NCI-H2107 treated with DMSO at 0.1 percent for 48 hours (cell line): ENCODE measurements around the gene KCNE3.
A peak's percentile ranks its signal among the peaks of the same experiment; 100 is the strongest.

Experiments used
- DNase-seq: peaks from one replicate; lab custom pipeline; 2025; ENCODE audit not compliant: unreplicated experiment; lab: John Stamatoyannopoulos, UW

Gene KCNE3, protein sequence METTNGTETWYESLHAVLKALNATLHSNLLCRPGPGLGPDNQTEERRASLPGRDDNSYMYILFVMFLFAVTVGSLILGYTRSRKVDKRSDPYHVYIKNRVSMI

DNA sequence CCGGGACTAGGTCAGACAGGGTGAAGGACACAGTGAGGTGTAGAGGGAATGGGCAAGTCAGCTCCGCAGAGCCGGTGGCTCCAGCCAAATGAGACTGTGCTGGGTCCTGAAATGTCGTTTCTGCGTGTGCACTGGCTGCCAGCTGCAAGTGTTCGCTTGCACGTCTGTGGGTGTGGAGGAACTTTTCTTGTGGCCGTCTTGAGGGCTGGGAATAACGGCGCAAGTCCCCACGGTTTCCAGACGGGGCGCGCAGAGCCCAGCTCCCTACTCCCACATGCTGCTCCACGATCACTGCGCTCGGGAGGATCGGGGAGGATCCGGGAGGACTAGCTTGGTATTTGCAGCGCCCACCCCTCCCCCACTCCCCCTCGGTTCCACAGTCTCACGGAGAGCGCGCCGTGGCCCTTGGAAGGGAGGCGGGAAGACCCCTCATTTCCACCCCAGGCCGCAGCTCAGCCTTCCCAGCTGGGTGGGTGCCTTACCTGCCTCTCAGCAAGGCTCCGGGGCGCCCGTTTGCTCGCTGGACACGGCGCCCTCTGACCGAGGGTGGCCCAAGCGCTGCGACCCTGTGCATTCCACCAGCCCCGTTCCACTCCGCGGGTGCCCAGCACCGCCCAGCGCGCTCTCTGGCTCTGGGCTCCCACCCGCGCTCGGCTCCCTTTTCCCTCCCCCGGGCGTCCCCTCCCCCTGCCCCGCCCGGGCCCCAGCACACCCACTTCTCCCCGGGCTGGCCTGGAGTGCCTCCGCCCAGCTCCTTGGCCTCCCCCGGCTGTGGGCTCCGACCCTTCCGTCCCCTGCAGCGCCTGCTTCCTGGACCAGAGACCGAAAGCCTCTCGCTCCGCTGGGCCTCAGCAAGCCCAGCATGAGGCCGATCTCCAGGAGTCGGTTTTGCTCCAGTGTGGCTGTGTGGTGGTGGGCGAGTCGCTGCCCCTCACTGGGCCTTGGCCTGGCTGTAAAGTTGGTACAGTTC, at the start of gene KCNE3:
TSS of gene KCNE3 (minus strand) at position 634 of the 970 bp plus-strand sequence. CDS start 9,986 bp downstream, outside the sequence.
- DNase-seq: no peak

DNA sequence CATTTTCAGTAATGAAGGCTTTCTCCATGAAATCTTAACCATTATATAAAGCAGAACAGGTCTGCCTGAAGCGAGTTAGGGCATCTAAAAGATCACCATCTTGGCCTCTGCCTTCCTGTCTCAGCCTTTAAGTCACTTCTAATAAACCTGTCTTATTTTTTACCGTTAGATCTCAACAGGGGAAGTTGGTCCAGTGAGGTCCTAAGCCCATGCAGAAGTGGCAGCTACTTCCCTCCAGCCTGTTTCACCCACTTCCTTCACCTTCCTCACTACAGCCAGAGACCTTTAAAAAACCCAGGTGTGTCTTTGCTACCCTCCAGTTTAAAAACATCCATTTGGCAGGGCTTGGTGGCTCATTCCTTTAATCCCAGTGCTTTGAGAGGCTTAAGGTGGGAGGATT, 40.2 kb upstream of the KCNE3 start:
- DNase-seq: no peak

DNA sequence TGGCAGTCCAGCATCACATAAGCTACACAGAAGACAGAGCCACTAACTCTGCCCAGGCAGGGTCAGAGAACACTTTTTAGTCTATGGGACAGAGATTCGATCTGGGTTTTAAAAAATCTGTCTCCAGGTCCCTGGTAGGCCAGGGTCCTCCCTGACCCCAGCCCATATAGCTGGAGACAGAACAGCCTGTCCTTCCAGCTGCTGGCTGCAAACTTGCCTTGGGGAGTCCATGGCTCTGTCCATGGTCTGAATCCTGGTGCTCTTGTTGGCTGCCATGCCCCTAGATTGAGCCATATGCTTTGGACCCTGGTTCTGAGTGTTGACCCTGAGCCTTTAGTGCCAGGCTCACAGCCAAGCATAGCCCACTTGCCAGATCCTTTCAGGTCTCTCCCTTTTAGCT, 39.5 kb upstream of the KCNE3 start:
- no peak for DNase-seq

DNA sequence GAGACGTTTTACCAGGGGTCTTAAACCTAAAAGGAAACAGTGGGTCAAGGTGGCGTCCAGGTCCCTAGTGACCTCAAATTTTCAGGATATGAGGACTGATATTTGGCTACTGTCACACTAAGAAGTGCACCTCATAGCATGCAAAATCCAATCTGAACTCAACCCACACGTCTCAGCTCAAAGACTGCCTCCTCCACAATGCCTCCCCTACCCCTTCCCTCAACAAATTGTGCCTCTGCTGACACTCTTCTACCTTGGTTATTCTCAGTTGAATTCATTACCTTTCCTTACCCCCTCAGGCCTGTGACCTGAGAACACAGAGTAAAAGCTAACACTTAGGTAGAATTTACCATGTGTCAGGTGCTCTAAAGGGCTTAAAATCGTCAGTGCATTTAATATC, 38.6 kb upstream of the KCNE3 start:
- DNase-seq: no peak

DNA sequence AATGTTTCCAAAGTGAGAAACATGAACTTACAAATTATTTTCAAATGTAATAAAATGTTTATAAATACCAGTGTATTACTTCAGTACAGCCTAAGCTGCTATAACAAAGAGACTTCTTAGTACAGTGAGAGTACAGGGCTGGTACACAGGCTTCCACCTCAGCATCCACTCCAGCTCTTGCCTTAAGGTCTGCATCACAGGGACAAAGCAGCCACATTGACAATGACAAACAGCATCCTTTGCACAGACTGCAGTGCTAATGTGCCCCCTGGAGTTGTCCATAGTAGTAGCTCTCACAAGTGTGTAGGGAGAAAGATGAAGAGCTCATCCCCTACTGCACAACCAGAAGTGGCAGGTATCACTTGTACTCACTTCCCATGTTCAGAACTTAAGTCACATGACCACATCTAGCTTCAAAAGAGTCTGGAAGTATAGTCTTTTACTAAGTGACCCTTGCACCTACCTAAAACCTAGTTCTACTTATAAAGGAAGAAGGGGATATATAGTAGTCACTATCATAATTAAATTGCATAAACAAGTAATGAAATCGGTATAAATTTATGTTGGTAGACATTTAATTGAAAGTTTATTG, 36.8 kb upstream of the KCNE3 start:
- no peak for DNase-seq

DNA sequence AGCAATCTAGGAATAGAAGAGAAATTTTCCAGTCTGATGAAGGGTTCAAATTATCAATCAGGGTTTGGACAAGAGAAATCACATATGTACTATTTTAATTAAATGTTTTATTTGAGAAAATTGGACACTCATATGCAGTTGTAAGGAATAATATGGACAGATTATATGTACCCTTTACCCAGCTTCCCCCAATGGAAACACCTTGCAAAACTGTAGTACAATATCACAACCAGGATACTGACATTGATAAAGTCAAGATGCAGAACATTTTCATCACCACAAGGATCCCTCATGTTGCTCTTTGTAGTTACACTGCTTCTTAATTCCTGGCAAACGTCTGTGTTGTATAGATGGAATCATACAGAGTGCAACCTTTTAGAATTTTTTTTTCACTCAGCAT, 27.6 kb upstream of the KCNE3 start:
- no peak for DNase-seq

DNA sequence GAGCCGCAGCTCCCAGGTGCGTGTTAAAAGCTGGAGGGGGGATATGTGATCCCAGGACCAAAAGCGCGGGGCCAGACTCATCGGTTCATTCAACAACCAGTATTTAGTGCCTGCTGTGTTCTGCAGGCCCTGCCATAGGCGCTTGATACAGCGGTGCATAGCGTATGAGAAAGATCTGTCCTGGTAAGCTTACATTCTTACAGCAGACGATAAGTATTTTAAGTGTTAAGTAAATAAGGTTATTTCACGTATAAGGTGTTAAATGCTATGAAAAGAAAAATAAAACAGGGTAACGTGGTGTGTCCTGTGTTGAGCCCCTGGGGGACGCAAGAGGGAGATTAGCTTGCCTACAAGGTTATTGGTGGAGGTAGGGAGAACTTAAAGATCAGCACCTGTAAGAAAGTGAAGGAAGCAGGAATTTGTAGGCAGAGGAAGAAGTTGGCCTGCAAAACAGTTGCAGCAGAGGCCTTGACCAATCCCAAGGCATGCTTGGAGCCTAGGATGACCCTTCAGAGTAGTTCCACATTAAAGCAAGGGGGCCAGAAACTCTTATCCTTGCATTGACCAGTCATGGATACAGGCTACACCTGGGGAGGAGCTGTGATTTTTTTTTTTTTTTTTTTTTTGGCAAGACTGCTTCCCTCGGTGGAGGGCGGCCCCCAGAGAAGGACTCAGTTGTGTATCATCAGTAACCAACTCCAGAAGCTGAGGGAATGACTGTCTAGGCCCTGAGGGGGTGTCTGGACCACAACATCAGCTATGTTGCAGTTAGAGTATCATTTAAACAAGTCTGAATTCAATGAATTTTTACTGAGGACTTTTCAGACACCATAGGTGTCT, 26.7 kb upstream of the KCNE3 start:
- peak; percentile 78 for DNase-seq

DNA sequence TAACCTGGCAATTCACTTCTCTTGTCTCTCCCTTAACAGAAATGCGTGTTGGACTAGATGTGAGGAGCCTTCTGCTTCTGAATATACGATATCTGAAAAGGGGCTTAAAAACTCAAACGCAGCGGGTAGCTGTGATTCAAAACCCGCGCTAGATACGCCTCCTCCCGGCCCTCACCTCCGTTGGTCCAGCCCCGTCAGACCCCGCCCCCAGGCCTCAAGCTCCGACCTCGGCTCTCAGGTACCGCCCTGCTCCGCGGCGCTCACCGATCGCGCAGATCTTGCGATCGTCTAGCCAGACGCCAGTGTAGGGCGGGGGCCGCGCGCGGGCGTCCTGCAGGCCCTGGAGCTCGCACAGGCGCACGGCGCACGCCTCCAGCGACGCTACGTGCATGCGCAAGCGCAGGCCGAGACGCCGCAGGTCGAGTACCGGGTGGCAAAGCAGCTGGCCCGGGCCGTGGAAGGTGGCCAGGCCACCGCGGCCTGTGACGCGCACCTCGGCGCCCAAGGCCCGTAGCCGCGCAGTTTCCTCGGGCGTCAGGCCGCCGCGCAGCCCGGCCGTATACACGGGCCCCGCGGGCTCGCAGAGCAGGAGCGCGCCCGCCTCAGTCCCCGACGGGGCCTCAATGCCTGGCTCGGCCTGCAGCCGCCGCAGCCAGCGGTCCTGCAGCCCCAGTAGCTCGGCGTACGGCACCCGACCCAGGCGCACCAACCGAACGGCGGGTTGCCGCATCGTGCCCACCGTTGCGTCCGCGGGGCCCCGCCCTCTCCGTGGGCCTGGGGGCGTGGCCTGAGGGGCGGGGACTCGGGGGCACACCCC, 25.8 kb upstream of the KCNE3 start, which contains the start of gene LIPT2:
TSS of gene LIPT2 (minus strand) at position 751 of the 817 bp plus-strand sequence. CDS start at position 730, 21 bp downstream.
- DNase-seq: peak; percentile 71

DNA sequence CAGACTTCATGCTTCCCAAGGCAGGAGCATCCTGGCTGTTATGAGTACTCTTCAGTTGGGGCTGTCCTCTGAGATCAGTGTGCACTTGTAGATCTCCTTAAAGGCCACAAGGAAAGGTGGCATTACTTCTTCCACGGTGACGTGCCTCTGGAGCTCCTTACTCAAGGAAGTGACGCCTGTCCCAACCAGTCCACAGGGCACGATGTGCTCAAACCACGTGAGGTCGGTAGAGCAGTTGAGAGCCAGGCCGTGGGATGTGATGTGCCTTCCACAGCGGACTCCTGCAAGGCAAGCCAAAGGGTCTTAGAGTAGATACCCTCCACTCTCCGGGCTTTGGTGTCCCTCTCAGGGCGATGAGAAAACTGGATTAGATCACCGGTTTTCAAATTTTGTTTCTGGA, 24.7 kb upstream of the KCNE3 start:
- DNase-seq: no peak

DNA sequence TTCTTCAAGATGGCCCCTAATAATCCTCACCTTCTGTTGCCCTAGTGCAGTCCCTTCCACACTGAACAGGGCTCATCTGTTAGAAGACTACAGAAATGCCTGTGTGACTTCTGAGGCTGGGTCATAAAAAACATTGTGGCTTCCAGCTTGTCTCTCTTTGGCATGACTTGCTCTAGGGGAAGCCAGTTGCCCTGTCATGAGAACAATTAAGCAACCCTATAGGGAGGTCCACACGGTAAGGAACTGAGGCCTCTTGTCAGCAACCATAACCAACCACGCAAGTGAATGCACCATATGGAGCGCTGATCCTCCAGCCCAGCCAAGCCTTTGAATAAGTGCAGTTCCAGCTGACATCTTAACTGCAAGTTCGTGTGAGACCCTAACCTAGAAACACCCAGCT, 23.6 kb upstream of the KCNE3 start:
- DNase-seq: no peak

DNA sequence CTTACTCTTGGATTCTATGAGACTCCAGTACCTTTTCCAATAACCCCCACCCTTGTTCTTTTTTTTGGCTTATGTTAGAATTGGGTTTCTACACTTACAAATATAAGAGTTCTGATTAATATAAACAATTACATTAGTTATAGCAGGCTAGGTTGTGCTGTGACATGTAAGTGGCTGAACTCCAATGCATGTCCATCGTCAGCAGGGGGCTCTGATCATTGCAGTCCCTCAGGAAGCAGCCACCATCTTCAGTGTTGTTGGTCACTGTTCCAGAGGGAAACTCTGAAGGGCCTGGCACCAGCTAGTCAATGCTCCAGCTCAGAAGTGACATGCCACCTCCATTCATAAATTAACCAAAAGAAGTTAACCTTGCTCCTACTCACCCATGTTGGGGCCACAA, 20.5 kb upstream of the KCNE3 start:
- DNase-seq: no peak

DNA sequence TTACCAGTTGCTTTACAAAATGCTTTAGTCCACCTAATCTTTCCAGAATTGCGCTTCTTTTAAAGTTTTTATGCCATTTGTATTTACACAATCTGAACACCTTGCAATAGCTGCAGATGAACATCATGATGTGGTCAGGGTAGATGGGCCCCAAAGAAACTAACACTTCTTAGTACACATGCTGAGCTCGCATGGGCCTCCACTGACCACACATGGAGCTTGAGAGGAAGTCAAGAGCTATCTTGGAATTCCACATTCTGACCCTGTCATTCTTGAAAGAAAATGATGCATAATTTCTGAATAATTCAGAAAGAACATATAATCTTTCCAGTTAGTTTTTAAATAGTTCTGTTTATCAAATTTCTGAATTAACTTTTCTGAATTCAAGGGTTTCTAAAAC, 18.5 kb upstream of the KCNE3 start:
- no peak for DNase-seq

DNA sequence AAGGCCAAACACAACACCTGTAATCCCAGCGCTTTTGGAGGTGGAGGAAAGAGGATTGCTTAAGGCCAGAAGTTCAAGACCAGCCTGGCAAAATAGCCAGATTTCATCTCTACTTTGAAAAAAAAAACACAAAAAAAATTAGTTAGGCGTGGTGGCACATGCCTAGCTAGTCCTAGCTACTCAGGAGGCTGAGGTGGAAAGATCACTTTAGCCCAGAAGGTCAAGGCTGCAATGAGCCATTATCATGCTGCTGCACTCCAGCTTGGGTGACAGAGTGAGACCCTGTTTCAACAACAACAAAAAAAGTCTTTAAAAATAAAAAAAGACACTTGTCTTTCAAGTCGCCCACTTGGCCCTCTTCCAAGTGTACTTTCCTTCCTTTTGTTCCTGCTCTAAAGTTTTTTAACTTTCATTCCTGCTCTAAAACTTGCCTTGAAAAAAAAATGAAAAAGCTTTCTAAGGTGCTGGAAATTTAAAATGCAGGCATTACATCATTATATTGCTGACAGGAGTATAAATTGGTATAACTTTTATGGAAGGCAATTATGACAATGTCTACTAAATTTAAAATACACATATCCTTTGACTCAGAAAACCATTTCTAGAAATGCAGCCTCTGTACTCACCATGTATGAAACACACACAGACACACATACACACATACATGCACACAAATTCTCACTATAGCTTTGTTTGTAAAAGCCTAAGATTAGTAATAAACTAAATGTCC, 13.5 kb upstream of the KCNE3 start:
- DNase-seq: no peak

DNA sequence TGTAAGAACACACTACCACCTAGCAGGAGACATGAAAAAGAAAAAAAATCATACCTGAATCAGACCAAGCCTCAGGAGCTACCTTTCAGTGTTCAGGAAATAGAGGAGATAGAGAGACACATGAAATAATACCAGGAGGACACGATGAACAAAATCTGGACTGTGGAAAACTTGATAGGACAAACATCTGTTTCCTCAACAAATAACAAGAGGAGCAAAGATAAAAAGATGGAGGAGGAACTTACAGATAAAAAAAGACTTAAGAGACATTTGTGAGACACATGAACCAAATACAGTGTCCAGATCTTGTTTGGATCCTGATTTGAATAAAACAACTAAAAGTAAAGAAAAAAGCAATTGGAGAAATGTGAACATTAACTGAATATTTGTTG, 12.4 kb upstream of the KCNE3 start:
- DNase-seq: no peak

DNA sequence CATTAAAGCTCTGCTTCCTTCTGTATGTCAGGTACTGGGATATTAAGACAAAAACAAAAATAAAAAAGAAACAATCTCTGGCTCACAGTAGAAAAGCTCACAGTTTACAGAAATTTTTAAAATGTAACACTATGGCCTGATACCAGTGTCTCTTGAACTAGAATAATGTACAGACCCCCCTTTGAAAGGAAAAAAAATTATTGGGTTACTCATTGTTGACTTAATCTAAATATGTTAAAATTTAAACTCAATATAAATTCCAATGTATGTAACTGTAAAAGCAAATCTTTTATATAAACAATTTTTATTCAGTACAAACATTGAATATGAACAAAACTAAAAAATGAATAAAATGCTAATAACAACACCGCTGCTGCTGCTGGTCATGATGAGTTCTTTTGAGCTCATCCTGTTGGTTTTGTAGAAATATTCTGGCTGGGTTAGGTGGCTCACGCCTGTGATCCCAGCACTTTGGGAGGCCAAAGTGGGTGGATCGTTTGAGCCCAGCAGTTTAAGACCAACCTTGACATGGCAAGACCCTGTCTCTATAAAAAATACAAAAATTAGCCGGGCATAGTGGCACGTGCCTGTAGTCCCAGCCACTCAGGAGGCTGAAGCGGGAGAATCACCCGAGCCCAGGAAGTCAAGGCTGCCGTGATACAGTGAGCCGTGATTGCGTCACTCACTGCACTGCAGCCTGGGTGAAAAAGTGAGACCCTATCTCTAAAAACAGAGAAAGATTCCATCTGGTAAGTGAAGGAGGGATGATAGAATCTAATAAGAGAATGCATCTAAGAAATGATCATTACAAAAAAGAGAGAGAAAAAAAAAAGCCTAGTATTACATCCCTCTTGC, 11.8 kb upstream of the KCNE3 start:
- DNase-seq: no peak

DNA sequence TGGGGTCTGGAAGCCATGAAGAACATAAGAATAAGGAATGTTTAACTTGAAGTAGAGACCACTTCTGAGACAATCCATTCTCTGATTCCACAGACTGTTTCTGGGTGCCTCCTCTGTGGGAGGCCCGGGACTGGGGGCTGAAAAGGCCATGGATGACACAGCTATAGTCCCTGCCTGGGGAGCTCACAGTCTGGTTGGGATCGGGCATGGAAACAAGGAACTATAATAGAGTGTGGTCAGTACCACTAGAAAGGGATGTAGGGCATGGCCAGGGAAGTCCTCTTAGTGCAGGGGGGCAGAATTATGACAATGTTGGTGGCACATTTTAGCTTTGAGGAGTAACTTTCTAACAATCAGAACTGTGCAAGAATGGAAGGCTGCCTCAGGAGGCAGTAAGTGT, 9.2 kb upstream of the KCNE3 start:
- no peak for DNase-seq

DNA sequence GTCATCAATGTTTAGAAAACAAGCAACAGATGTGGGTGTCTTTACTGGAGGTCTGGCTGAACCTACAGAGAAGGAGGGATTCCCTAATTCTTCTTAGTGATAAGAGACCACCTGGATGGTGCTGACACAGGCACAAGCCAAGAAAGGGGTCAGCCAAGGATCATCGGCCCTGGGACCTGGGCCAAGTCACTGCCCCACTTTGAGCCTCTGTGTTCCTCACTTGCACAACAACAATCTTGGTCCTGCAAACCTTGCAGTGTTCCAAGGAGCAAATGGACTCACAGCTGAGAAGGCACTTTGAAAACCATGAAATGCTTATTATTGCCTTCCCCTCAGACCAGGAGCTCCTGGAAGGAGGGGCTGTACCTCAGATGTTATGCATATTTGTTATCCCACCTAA, 7.0 kb upstream of the KCNE3 start:
- DNase-seq: no peak

DNA sequence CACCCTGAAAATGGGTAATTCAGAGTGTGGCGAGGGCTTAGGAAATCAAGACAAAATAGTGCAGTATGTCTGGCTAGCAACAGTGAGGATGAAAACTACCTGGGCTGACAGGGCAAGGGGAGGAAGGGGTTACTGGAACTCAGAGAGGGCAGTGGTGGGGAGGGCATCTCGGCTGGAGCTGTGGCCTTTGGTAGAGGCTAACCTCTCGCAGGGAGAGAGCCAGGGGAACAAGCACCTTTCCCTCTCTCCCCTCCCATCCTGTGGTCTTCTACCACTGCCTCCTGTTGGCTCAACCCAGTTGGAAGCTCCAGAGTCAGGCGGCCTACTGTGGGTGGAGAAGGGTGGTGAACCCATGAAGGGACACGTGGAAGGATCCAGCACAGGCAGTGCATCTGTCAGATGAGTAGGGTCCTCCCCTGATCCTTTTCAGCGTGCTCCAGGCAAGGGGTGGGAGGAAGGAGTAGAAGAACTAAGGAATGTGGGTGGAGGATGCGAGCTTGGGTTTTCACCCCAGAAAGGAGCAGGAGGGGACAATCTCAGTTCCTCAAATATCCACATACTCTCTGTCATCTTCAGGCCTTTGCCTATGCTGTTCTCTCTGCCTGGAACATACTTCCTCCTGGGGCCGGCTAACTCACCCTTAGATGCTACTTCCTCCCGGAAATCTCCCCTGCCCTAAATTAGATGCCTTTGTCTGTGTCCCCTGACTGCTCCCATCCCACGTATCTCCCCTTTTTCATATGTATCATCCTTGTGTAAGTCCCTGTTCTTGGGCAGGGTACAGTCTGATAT, 6.2 kb upstream of the KCNE3 start:
- DNase-seq: no peak
